Spinal cord (tissue), 10 donors: Measurements from ENCODE around the gene SLC27A2. TPM values are rescaled to one million over a fixed set of nuclear protein-coding genes. Genes with fewer than 3 reads are reported as not detected.
"Not testable (repeated sequence)": the region's sequence is repeated elsewhere in the genome, so short reads cannot be mapped to it uniquely, and the experiment has no call there.

Experiments used
- DNase-seq, 6 donors: peaks; one replicate each; pipeline versions ENCODE4 v3.0.0 to v3.0.0-alpha.2; 2013 to 2015; ENCODE audit warnings: low spot score in 6 of 6, low read depth in 4 of 6
- H3K27ac ChIP-seq: one replicate; pipeline ENCODE4 v1.5.1; 2013; ENCODE audit warnings: low read depth, low read length, control low read depth
- H3K27me3 ChIP-seq: one replicate; pipeline ENCODE4 v1.6.1; 2013; ENCODE audit warnings: low read length; ENCODE audit not compliant: control insufficient read depth, insufficient read depth
- H3K36me3 ChIP-seq: one replicate; pipeline ENCODE4 v1.6.1; 2013; ENCODE audit warnings: low read length; ENCODE audit not compliant: control insufficient read depth, insufficient read depth
- H3K4me1 ChIP-seq: one replicate; pipeline ENCODE4 v1.6.1; 2013; ENCODE audit warnings: low read length; ENCODE audit not compliant: control insufficient read depth, insufficient read depth
- H3K4me3 ChIP-seq: one replicate; pipeline ENCODE4 v1.5.1; 2013; ENCODE audit warnings: low read depth, low read length, control low read depth
- H3K9me3 ChIP-seq: one replicate; pipeline ENCODE4 v1.6.1; 2013; ENCODE audit warnings: low read length; ENCODE audit not compliant: control insufficient read depth, insufficient read depth
- whole genome bisulfite sequencing: methylation state at CpG from one replicate; pipeline ENCODE4 v1.1.5; 2013; ENCODE audit warnings: missing lambda C conversion rate; ENCODE audit not compliant: insufficient coverage; 5-methylcytosine and 5-hydroxymethylcytosine counted together
- polyA plus RNA-seq, 2 donors: library from polyadenylated mRNA; unstranded; fragments of 120-200 nt; gene quantifications; one replicate each; pipeline ENCODE4 v1.2.1, GENCODE V29; 2013; ENCODE audit not compliant: insufficient read length in 2 of 2
- total RNA-seq, 2 donors: library from RNA; depleted of rRNA in 1 of 2; stranded (reverse); fragments of 120-200 nt in 1 of 2; fragments of >200 nt in 1 of 2; gene quantifications; one replicate each; pipeline versions ENCODE4 v1.2.3 to v1.2.4, GENCODE V29; 2013 to 2014
- donor health status: healthy.

SLC27A2 gene
- total and polyA plus RNA-seq, 4 donors: 2.7 to 3.8 (median 3.2) TPM

GRCh38 chr15:50143255-50143860, 38.6 kb upstream of the SLC27A2 start:
- Histone ChIP-seq H3K27ac (no peak overlapping the region), H3K36me3 (no peaks in the 10 kb centered on the region), H3K9me3 (no peaks in the 10 kb centered on the region), H3K4me3 (no peak overlapping the region), H3K27me3 (no peaks in the 10 kb centered on the region), H3K4me1 (no peaks in the 10 kb centered on the region)
- DNase-seq: no peak
- 100% methylated on average over 1 of the region's 2 CpGs for WGBS

- 63% methylated on average over 3 of the region's 6 CpGs for WGBS
- DNase-seq: no peak
- no peaks in the 10 kb centered on the region for H3K27me3 ChIP-seq
- H3K4me3 ChIP-seq: no peak overlapping the region
- H3K4me1 ChIP-seq: no peaks in the 10 kb centered on the region
- H3K27ac ChIP-seq: no peak overlapping the region
- no peaks in the 10 kb centered on the region for H3K9me3 ChIP-seq
- H3K36me3 ChIP-seq: no peaks in the 10 kb centered on the region
These were observed 37.5 kb upstream of the SLC27A2 start for GRCh38 chr15:50144341-50145120.

GRCh38 chr15:50145451-50145872, 36.5 kb upstream of the SLC27A2 start:
- peak; percentile 66 to 96 (median 76) for DNase-seq
- Histone ChIP-seq H3K27ac (no peak overlapping the region), H3K9me3 (no peaks in the 10 kb centered on the region), H3K36me3 (no peaks in the 10 kb centered on the region), H3K4me1 (no peaks in the 10 kb centered on the region), H3K4me3 (no peak overlapping the region), H3K27me3 (no peaks in the 10 kb centered on the region)
- no CpG with 5 or more reads among the region's 2 CpGs for WGBS

GRCh38 chr15:50146632-50147031, 35.4 kb upstream of the SLC27A2 start:
- no CpG with 5 or more reads among the region's 2 CpGs for WGBS
- DNase-seq: no peak
- Histone ChIP-seq H3K4me1 (no peaks in the 10 kb centered on the region), H3K4me3 (no peak overlapping the region), H3K27me3 (no peaks in the 10 kb centered on the region), H3K27ac (no peak overlapping the region), H3K36me3 (no peaks in the 10 kb centered on the region), H3K9me3 (no peaks in the 10 kb centered on the region)

- DNase-seq: peak in 2 of 6 donors; percentile 54 to 79
- WGBS: 29% methylated on average over 1 of the region's 4 CpGs
These were observed 33.5 kb upstream of the SLC27A2 start for GRCh38 chr15:50148362-50148963.

GRCh38 chr15:50149090-50149489, 32.9 kb upstream of the SLC27A2 start:
- no peaks in the 10 kb centered on the region for H3K4me1 ChIP-seq
- no peak overlapping the region for H3K4me3 ChIP-seq
- no peaks in the 10 kb centered on the region for H3K9me3 ChIP-seq
- DNase-seq: no peak
- WGBS: no CpG with 5 or more reads among the region's 1 CpG
- H3K36me3 ChIP-seq: no peaks in the 10 kb centered on the region
- no peaks in the 10 kb centered on the region for H3K27me3 ChIP-seq
- H3K27ac ChIP-seq: no peak overlapping the region

More at GRCh38 chr15:50148362-50148963, 33.5 kb upstream of the SLC27A2 start:
- Histone ChIP-seq H3K4me3 (no peak overlapping the region), H3K27me3 (no peaks in the 10 kb centered on the region), H3K9me3 (no peaks in the 10 kb centered on the region), H3K36me3 (no peaks in the 10 kb centered on the region), H3K27ac (no peak overlapping the region), H3K4me1 (no peaks in the 10 kb centered on the region)

GRCh38 chr15:50150349-50150748, 31.6 kb upstream of the SLC27A2 start:
- no peaks in the 10 kb centered on the region for H3K27me3 ChIP-seq
- no CpG with 5 or more reads among the region's 3 CpGs for WGBS
- H3K9me3 ChIP-seq: peaks cover 1% of the 10 kb centered on the region
- no peak overlapping the region for H3K4me3 ChIP-seq
- no peaks in the 10 kb centered on the region for H3K4me1 ChIP-seq
- H3K36me3 ChIP-seq: no peaks in the 10 kb centered on the region
- DNase-seq: no peak
- no peak overlapping the region for H3K27ac ChIP-seq

- Histone ChIP-seq H3K36me3 (no peaks in the 10 kb centered on the region), H3K27ac (no peak overlapping the region), H3K4me1 (no peaks in the 10 kb centered on the region), H3K4me3 (no peak overlapping the region), H3K9me3 (peaks cover 1% of the 10 kb centered on the region), H3K27me3 (no peaks in the 10 kb centered on the region)
- DNase-seq: no peak
These were observed 31.1 kb upstream of the SLC27A2 start for GRCh38 chr15:50150851-50151250.

- Histone ChIP-seq H3K4me3 (no peak overlapping the region), H3K27me3 (no peaks in the 10 kb centered on the region), H3K27ac (no peak overlapping the region), H3K9me3 (peaks cover 1% of the 10 kb centered on the region), H3K4me1 (no peaks in the 10 kb centered on the region), H3K36me3 (no peaks in the 10 kb centered on the region)
- 94% methylated on average over 2 of the region's 2 CpGs for WGBS
- no peak for DNase-seq
These were observed 30.5 kb upstream of the SLC27A2 start for GRCh38 chr15:50151476-50151875.

GRCh38 chr15:50158236-50158635, 23.8 kb upstream of the SLC27A2 start:
- not testable (repeated sequence) for H3K9me3 ChIP-seq, H3K27me3 ChIP-seq, H3K36me3 ChIP-seq, H3K27ac ChIP-seq, H3K4me1 ChIP-seq, H3K4me3 ChIP-seq, DNase-seq
- 88% methylated on average over 14 of the region's 28 CpGs for WGBS
